ENCODE data around the gene ENOX2. TPM values are rescaled to one million over a fixed set of nuclear protein-coding genes. Genes with fewer than 3 reads are reported as not detected.

ENOX2 gene
- total RNA-seq, 1 experiment from 2014 or later = 6.0 TPM

DNA sequence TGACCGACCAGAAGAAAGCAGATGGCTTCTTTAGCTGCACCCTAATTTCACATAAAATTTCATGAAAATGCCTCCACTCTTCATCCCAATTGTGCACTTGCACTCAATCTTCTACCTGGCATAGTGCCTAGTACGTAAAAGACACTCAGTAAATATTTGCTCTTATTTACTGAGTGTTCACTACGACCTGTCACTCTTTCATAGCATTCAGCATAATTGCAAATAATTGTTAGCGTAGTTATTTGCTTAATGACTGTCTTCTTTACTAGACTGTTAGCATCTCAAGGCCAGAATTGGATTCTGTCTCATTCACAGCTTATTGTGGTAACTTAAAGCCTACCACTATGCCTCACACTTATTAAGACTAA is 130.2 kb downstream of the ENOX2 start:
- H3K27ac ChIP-seq (ENCODE audit: low read length) = no peak overlapping the region

GRCh38 chrX:130772105-130772775 is 130.8 kb downstream of the ENOX2 start:
- DNase-seq = no peak
- no peak overlapping the region for H3K4me2 ChIP-seq (ENCODE audit: low read depth, low read length, poor library complexity, severe bottlenecking)
- H3K27ac ChIP-seq (ENCODE audit: low read length) = no peak overlapping the region
- H3K9me2 ChIP-seq (replicated peaks; ENCODE audit: insufficient read depth, low read length) = no peaks in the 10 kb centered on the region
- no peaks in the 10 kb centered on the region for H3K36me3 ChIP-seq (ENCODE audit: insufficient read depth, low read length)
- H3K4me1 ChIP-seq (ENCODE audit: low read length) = no peaks in the 10 kb centered on the region
- H4K20me1 ChIP-seq (ENCODE audit: insufficient read depth, low read depth, low read length) = 0 out of 2 replicates have a peak, but pooled peaks cover 7% of the 10 kb centered on the region
- no peaks in the 10 kb centered on the region for H3K27me3 ChIP-seq (ENCODE audit: low read length)
- H2AFZ ChIP-seq (ENCODE audit: low read length) = no peak overlapping the region
- H3K79me2 ChIP-seq (ENCODE audit: low read length) = no peaks in the 10 kb centered on the region
- no peak overlapping the region for H3K9ac ChIP-seq (ENCODE audit: low read length)
- H3K9me3 ChIP-seq (ENCODE audit: low read length) = no peaks in the 10 kb centered on the region
- H3K4me3 ChIP-seq (ENCODE audit: low read length) = no peak overlapping the region

More for the DNA sequence above, 130.2 kb downstream of the ENOX2 start:
- Histone ChIP-seq H3K27me3 (ENCODE audit: low read length) (no peaks in the 10 kb centered on the region), H3K4me3 (ENCODE audit: low read length) (no peak overlapping the region), H2AFZ (ENCODE audit: low read length) (no peak overlapping the region), H3K79me2 (ENCODE audit: low read length) (no peaks in the 10 kb centered on the region), H3K9me3 (ENCODE audit: low read length) (no peaks in the 10 kb centered on the region), H3K36me3 (ENCODE audit: insufficient read depth, low read length) (no peaks in the 10 kb centered on the region), H3K9ac (ENCODE audit: low read length) (no peak overlapping the region), H4K20me1 (ENCODE audit: insufficient read depth, low read depth, low read length) (0 out of 2 replicates have a peak, but pooled peaks cover 7% of the 10 kb centered on the region), H3K4me1 (ENCODE audit: low read length) (no peaks in the 10 kb centered on the region), H3K4me2 (ENCODE audit: low read depth, low read length, poor library complexity, severe bottlenecking) (no peak overlapping the region), H3K9me2 (replicated peaks; ENCODE audit: insufficient read depth, low read length) (no peaks in the 10 kb centered on the region)
- DNase-seq = no peak

GRCh38 chrX:130771648-130772047 is 131.4 kb downstream of the ENOX2 start:
- Histone ChIP-seq H3K9ac (ENCODE audit: low read length) (no peak overlapping the region), H3K9me3 (ENCODE audit: low read length) (no peaks in the 10 kb centered on the region), H2AFZ (ENCODE audit: low read length) (no peak overlapping the region), H3K27ac (ENCODE audit: low read length) (no peak overlapping the region), H3K27me3 (ENCODE audit: low read length) (no peaks in the 10 kb centered on the region), H4K20me1 (ENCODE audit: insufficient read depth, low read depth, low read length) (0 out of 2 replicates have a peak, but pooled peaks cover 7% of the 10 kb centered on the region), H3K4me2 (ENCODE audit: low read depth, low read length, poor library complexity, severe bottlenecking) (no peak overlapping the region), H3K4me3 (ENCODE audit: low read length) (no peak overlapping the region), H3K9me2 (replicated peaks; ENCODE audit: insufficient read depth, low read length) (no peaks in the 10 kb centered on the region), H3K79me2 (ENCODE audit: low read length) (no peaks in the 10 kb centered on the region), H3K4me1 (ENCODE audit: low read length) (no peaks in the 10 kb centered on the region), H3K36me3 (ENCODE audit: insufficient read depth, low read length) (no peaks in the 10 kb centered on the region)
- DNase-seq = no peak

DNA sequence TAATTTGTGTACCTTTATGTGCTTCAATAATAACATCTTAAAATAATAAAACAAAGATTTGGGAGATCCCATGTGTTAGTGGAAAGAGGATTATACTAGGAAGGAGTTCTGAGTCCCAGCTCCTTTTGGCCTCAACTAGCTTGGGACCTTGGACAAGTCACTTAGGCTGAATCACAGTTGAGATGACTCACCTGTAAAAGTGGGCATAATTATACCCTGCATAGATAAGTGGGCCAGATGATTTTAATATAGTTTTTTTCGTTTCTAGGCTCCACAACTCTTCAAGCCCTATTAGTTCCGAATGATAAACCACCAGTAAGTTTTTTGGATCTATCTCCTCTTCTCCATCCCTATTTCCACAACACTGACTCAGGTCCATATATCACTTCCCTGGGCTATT is 131.8 kb downstream of the ENOX2 start:
- no peak overlapping the region for H3K4me3 ChIP-seq (ENCODE audit: low read length)
- H3K4me1 ChIP-seq (ENCODE audit: low read length) = no peaks in the 10 kb centered on the region
- H3K9me3 ChIP-seq (ENCODE audit: low read length) = no peaks in the 10 kb centered on the region
- no peaks in the 10 kb centered on the region for H3K9me2 ChIP-seq (replicated peaks; ENCODE audit: insufficient read depth, low read length)
- no peaks in the 10 kb centered on the region for H3K79me2 ChIP-seq (ENCODE audit: low read length)
- no peak overlapping the region for H2AFZ ChIP-seq (ENCODE audit: low read length)
- 0 out of 2 replicates have a peak, but pooled peaks cover 7% of the 10 kb centered on the region for H4K20me1 ChIP-seq (ENCODE audit: insufficient read depth, low read depth, low read length)
- H3K27me3 ChIP-seq (ENCODE audit: low read length) = no peaks in the 10 kb centered on the region
- no peak overlapping the region for H3K27ac ChIP-seq (ENCODE audit: low read length)
- no peak overlapping the region for H3K4me2 ChIP-seq (ENCODE audit: low read depth, low read length, poor library complexity, severe bottlenecking)
- DNase-seq = no peak
- no peak overlapping the region for H3K9ac ChIP-seq (ENCODE audit: low read length)
- H3K36me3 ChIP-seq (ENCODE audit: insufficient read depth, low read length) = no peaks in the 10 kb centered on the region

GRCh38 chrX:130770615-130771014 is 132.4 kb downstream of the ENOX2 start:
- H3K79me2 ChIP-seq (ENCODE audit: low read length) = no peaks in the 10 kb centered on the region
- H3K9me3 ChIP-seq (ENCODE audit: low read length) = no peaks in the 10 kb centered on the region

DNA sequence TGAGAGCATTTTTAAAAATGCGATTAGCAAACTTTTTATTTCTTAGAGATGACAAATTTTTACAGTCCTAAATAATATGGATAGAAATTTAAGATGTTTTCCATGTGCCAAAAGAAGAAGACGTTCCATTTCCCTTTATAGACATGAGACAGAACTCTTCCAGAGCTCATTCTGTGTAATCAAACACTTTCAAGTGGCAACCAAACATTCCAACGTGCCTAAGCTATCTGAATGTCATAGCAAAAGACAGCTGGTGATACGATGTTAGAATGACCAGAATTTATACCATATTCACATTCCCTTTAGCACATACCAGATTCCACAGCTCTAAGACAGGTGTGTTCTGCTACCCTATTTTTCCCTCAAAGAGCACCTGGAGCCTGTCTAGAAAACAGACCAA is 133.2 kb downstream of the ENOX2 start:
- H3K36me3 ChIP-seq (ENCODE audit: insufficient read depth, low read length) = no peaks in the 10 kb centered on the region
- DNase-seq = no peak

More at GRCh38 chrX:130770615-130771014, 132.4 kb downstream of the ENOX2 start:
- H3K4me1 ChIP-seq (ENCODE audit: low read length) = no peaks in the 10 kb centered on the region
- DNase-seq = no peak
- H3K27me3 ChIP-seq (ENCODE audit: low read length) = no peaks in the 10 kb centered on the region
- H3K36me3 ChIP-seq (ENCODE audit: insufficient read depth, low read length) = no peaks in the 10 kb centered on the region
- H2AFZ ChIP-seq (ENCODE audit: low read length) = no peak overlapping the region
- H3K9me2 ChIP-seq (replicated peaks; ENCODE audit: insufficient read depth, low read length) = no peaks in the 10 kb centered on the region
- H3K9ac ChIP-seq (ENCODE audit: low read length) = no peak overlapping the region
- 0 out of 2 replicates have a peak, but pooled peaks cover 7% of the 10 kb centered on the region for H4K20me1 ChIP-seq (ENCODE audit: insufficient read depth, low read depth, low read length)
- no peak overlapping the region for H3K4me2 ChIP-seq (ENCODE audit: low read depth, low read length, poor library complexity, severe bottlenecking)
- no peak overlapping the region for H3K27ac ChIP-seq (ENCODE audit: low read length)
- no peak overlapping the region for H3K4me3 ChIP-seq (ENCODE audit: low read length)

GRCh38 chrX:130758072-130758471 is 144.9 kb downstream of the ENOX2 start:
- H3K9me2 ChIP-seq (replicated peaks; ENCODE audit: insufficient read depth, low read length) = no peaks in the 10 kb centered on the region
- H2AFZ ChIP-seq (ENCODE audit: low read length) = no peak overlapping the region
- H3K9ac ChIP-seq (ENCODE audit: low read length) = no peak overlapping the region
- H3K9me3 ChIP-seq (ENCODE audit: low read length) = no peaks in the 10 kb centered on the region
- H3K27me3 ChIP-seq (ENCODE audit: low read length) = no peaks in the 10 kb centered on the region
- DNase-seq = no peak
- no peak overlapping the region for H3K4me3 ChIP-seq (ENCODE audit: low read length)
- H3K36me3 ChIP-seq (ENCODE audit: insufficient read depth, low read length) = no peaks in the 10 kb centered on the region
- no peak overlapping the region for H3K4me2 ChIP-seq (ENCODE audit: low read depth, low read length, poor library complexity, severe bottlenecking)
- H3K27ac ChIP-seq (ENCODE audit: low read length) = no peak overlapping the region
- no peaks in the 10 kb centered on the region for H3K4me1 ChIP-seq (ENCODE audit: low read length)
- H3K79me2 ChIP-seq (ENCODE audit: low read length) = no peaks in the 10 kb centered on the region
- H4K20me1 ChIP-seq (ENCODE audit: insufficient read depth, low read depth, low read length) = no peaks in the 10 kb centered on the region

More for the DNA sequence above, 133.2 kb downstream of the ENOX2 start:
- H3K4me1 ChIP-seq (ENCODE audit: low read length) = no peaks in the 10 kb centered on the region
- 0 out of 2 replicates have a peak, but pooled peaks cover 7% of the 10 kb centered on the region for H4K20me1 ChIP-seq (ENCODE audit: insufficient read depth, low read depth, low read length)
- H2AFZ ChIP-seq (ENCODE audit: low read length) = no peak overlapping the region
- H3K27me3 ChIP-seq (ENCODE audit: low read length) = no peaks in the 10 kb centered on the region
- no peaks in the 10 kb centered on the region for H3K9me2 ChIP-seq (replicated peaks; ENCODE audit: insufficient read depth, low read length)
- no peak overlapping the region for H3K27ac ChIP-seq (ENCODE audit: low read length)
- H3K9ac ChIP-seq (ENCODE audit: low read length) = no peak overlapping the region
- no peaks in the 10 kb centered on the region for H3K79me2 ChIP-seq (ENCODE audit: low read length)
- no peak overlapping the region for H3K4me2 ChIP-seq (ENCODE audit: low read depth, low read length, poor library complexity, severe bottlenecking)
- H3K9me3 ChIP-seq (ENCODE audit: low read length) = no peaks in the 10 kb centered on the region
- H3K4me3 ChIP-seq (ENCODE audit: low read length) = no peak overlapping the region

- Histone ChIP-seq H3K36me3 (ENCODE audit: insufficient read depth, low read length) (no peaks in the 10 kb centered on the region), H2AFZ (ENCODE audit: low read length) (no peak overlapping the region), H3K9me2 (replicated peaks; ENCODE audit: insufficient read depth, low read length) (no peaks in the 10 kb centered on the region), H3K4me1 (ENCODE audit: low read length) (no peaks in the 10 kb centered on the region), H3K4me3 (ENCODE audit: low read length) (no peak overlapping the region), H3K27me3 (ENCODE audit: low read length) (no peaks in the 10 kb centered on the region), H3K27ac (ENCODE audit: low read length) (no peak overlapping the region), H3K9me3 (ENCODE audit: low read length) (no peaks in the 10 kb centered on the region), H3K9ac (ENCODE audit: low read length) (no peak overlapping the region), H4K20me1 (ENCODE audit: insufficient read depth, low read depth, low read length) (no peaks in the 10 kb centered on the region), H3K79me2 (ENCODE audit: low read length) (no peaks in the 10 kb centered on the region), H3K4me2 (ENCODE audit: low read depth, low read length, poor library complexity, severe bottlenecking) (no peak overlapping the region)
- no peak for DNase-seq
Observed at GRCh38 chrX:130756233-130756632, 146.8 kb downstream of the ENOX2 start.

Data from Karpas-422 (cell line).